ENCODE data around the gene MSX2. TPM values are rescaled to one million over a fixed set of nuclear protein-coding genes. Genes with fewer than 3 reads are reported as not detected.

Gene MSX2
- total RNA-seq, 2 donors from 2014 or later, result not detected

DNA sequence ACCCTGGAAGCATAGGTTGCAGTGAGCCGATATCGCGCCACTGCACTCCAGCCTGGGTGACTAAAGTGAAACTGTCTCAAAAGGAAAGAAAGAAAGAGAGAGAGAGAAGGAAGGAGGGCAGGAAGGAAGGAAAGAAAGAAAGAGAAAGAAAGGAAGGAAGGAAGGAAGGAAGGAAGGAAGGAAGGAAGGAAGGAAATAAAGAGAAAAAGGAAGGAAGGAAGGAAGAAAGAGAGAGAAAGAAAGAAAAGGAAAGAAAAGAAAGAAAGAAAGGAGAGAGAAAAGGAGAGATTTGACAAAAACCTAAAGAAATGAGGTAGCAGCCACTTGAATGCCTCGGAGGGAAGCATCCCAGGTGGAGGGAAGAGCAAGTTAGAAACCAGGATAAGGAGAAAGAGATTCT, 44.6 kb downstream of the MSX2 start:
- no peak for ATAC-seq
- TF ChIP-seq POLR2A (IDR thresholded peaks at IDR 0.05), result no peak
- TF ChIP-seq, protein P1, sequence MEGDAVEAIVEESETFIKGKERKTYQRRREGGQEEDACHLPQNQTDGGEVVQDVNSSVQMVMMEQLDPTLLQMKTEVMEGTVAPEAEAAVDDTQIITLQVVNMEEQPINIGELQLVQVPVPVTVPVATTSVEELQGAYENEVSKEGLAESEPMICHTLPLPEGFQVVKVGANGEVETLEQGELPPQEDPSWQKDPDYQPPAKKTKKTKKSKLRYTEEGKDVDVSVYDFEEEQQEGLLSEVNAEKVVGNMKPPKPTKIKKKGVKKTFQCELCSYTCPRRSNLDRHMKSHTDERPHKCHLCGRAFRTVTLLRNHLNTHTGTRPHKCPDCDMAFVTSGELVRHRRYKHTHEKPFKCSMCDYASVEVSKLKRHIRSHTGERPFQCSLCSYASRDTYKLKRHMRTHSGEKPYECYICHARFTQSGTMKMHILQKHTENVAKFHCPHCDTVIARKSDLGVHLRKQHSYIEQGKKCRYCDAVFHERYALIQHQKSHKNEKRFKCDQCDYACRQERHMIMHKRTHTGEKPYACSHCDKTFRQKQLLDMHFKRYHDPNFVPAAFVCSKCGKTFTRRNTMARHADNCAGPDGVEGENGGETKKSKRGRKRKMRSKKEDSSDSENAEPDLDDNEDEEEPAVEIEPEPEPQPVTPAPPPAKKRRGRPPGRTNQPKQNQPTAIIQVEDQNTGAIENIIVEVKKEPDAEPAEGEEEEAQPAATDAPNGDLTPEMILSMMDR (IDR thresholded peaks at IDR 0.05), result no peak
- no peaks in the 10 kb centered on the region for H3K27me3 ChIP-seq
- no peak overlapping the region for H3K4me3 ChIP-seq
- intact Hi-C loops (cut with DNase I), result no loop called here
- H3K36me3 ChIP-seq (replicated peaks in 1 of 2; ENCODE audit: insufficient read depth in 1 of 2, low read depth in 2 of 2), result no peaks in the 10 kb centered on the region
- no peak overlapping the region for H3K27ac ChIP-seq
- peaks cover 0 to 5% (median 0%) of the 10 kb centered on the region in 3 donors for H3K9me3 ChIP-seq
- no peak for DNase-seq
- H3K4me1 ChIP-seq, result no peaks in the 10 kb centered on the region
- WGBS, 2 donors, result 81 to 85% methylated on average over 4 of the region's 4 CpGs

DNA sequence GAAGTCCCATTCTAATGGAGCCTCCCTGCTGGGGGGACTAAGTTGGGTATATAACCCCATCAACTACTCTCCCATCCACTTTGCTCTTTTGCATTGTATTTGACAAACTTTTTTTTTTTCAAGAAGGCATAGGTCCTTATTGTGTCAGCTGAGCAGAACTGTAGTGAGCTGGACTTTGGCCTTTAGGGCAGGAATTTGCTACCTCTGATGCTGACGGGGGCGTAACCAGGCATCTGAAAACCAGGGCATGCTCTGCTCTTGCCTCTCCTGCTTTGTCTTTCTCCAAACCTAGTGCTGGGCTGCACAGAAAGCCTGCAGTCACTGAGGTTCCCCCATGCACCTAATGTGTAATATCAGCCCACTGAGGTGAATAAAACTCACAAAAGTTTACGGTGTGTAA, 49.0 kb downstream of the MSX2 start:
- Histone ChIP-seq H3K4me1 (no peaks in the 10 kb centered on the region), H3K9me3 (peaks cover 0 to 5% (median 0%) of the 10 kb centered on the region in 3 donors), H3K4me3 (no peak overlapping the region), H3K36me3 (replicated peaks in 1 of 2; ENCODE audit: insufficient read depth in 1 of 2, low read depth in 2 of 2) (no peaks in the 10 kb centered on the region), H3K27me3 (no peaks in the 10 kb centered on the region), H3K27ac (no peak overlapping the region)
- intact Hi-C loops (cut with DNase I), result no loop called here
- DNase-seq (no peak), ATAC-seq (no peak)
- TF ChIP-seq POLR2A (IDR thresholded peaks at IDR 0.05), result no peak
- TF ChIP-seq, protein P1 (IDR thresholded peaks at IDR 0.05), result no peak
- 56 to 61% methylated on average over 3 of the region's 3 CpGs for WGBS, 2 donors

DNA sequence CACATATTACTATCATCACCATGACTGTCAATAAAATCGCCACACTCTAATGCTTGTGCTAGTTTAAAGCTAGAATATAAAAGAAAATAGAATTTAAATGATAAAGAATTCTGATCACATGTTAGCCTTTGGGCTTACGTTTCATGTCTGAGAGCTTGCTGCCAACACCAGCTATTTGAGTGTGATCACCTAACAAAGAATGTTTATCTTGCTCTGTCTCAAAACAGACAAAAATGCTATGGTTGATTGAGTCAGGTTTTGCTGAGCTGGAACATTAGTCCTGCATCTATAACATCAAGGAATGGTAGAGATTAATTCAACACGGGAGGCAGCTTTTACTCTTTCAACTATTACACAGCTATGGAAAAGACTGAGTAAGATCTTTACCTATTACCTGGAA, 50.7 kb downstream of the MSX2 start:
- intact Hi-C loops (cut with DNase I), result no loop called here
- Histone ChIP-seq H3K27me3 (no peaks in the 10 kb centered on the region), H3K36me3 (replicated peaks in 1 of 2; ENCODE audit: insufficient read depth in 1 of 2, low read depth in 2 of 2) (no peaks in the 10 kb centered on the region), H3K9me3 (peaks cover 0 to 7% (median 0%) of the 10 kb centered on the region in 3 donors), H3K4me1 (no peaks in the 10 kb centered on the region), H3K4me3 (no peak overlapping the region), H3K27ac (no peak overlapping the region)
- ATAC-seq (no peak), DNase-seq (no peak)
- TF ChIP-seq, protein P1 (IDR thresholded peaks at IDR 0.05), result no peak
- no peak for TF ChIP-seq POLR2A (IDR thresholded peaks at IDR 0.05)
- 45 to 53% methylated on average over 3 of the region's 3 CpGs for WGBS, 2 donors

DNA sequence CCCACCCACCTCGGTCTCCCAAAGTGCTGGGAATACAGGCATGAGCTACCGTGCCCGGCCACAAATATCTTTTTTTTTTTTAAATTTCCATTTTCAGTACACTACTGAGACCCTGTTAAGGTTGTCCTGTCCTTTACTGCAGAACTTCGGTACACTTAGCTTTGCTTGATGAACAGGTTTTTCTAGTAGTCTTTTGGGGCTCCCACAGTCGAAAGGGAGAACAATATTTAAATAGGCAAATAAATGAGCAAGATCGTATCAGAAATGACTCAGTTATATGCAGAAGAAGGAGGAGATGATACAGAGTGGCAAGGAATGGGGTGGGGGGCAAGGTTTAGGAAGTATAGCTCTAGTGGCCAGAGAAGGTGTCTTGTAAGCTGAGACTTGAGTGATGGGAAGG, 52.7 kb downstream of the MSX2 start:
- WGBS, 2 donors, result 32 to 38% methylated on average over 6 of the region's 6 CpGs
- H3K36me3 ChIP-seq (replicated peaks in 1 of 2; ENCODE audit: insufficient read depth in 1 of 2, low read depth in 2 of 2), result no peaks in the 10 kb centered on the region
- ATAC-seq (no peak), DNase-seq (no peak)
- no peak overlapping the region for H3K4me3 ChIP-seq
- no peak overlapping the region for H3K27ac ChIP-seq
- no peaks in the 10 kb centered on the region for H3K4me1 ChIP-seq
- H3K27me3 ChIP-seq, result no peaks in the 10 kb centered on the region
- TF ChIP-seq, protein P1 (IDR thresholded peaks at IDR 0.05), result no peak
- no peak for TF ChIP-seq POLR2A (IDR thresholded peaks at IDR 0.05)
- intact Hi-C loops (cut with DNase I), result no loop called here
- H3K9me3 ChIP-seq, result peaks cover 0 to 7% (median 0%) of the 10 kb centered on the region in 3 donors

DNA sequence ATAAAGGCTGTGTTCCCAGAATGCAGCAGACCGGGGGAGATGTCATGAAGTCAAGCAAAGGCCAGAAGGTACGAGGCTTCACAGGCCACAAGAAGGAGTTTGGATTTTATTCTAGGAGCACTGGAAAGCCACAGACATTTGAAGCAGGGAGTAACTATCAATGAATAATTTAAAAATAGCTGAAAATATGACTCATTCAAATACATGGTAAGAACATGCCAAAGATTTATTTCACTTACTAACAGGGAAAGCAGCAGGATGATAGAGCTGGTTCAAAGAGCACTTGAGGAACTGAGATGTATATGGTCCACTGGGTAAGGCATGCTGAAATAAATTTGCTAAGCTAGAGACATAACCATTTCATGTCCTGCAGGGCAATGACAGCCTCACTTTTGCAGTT, 53.2 kb downstream of the MSX2 start:
- DNase-seq (no peak), ATAC-seq (no peak)
- no peaks in the 10 kb centered on the region for H3K27me3 ChIP-seq
- H3K36me3 ChIP-seq (replicated peaks in 1 of 2; ENCODE audit: insufficient read depth in 1 of 2, low read depth in 2 of 2), result no peaks in the 10 kb centered on the region
- WGBS, 2 donors, result 47 to 67% methylated on average over 2 of the region's 2 CpGs
- H3K27ac ChIP-seq, result no peak overlapping the region
- no peaks in the 10 kb centered on the region for H3K4me1 ChIP-seq
- no peak for TF ChIP-seq POLR2A (IDR thresholded peaks at IDR 0.05)
- TF ChIP-seq, protein P1 (IDR thresholded peaks at IDR 0.05), result no peak
- H3K9me3 ChIP-seq, result peaks cover 0 to 4% (median 0%) of the 10 kb centered on the region in 3 donors
- H3K4me3 ChIP-seq, result no peak overlapping the region
- intact Hi-C loops (cut with DNase I), result no loop called here

Measured in body of pancreas (tissue), 4 donors.